GM12892 (cell line): Measurements from ENCODE around the gene ARMH1.
"Not testable (repeated sequence)": the region's sequence is repeated elsewhere in the genome, so short reads cannot be mapped to it uniquely, and the experiment has no call there.

Source experiments
- DNase-seq: peaks from one replicate; pipeline ENCODE4 v3.0.0; 2011; ENCODE audit not compliant: insufficient read length
- FAIRE-seq: peaks from 2 replicates; lab custom pipeline; 2011; peaks lifted over from hg19 to GRCh38; lab: Jason Lieb, UNC
- POLR2A ChIP-seq: IDR thresholded peaks from 2 replicates; pipeline ENCODE4 v1.6.1; 2011; ENCODE audit warnings: low read depth, low read length, control low read depth
- POLR2AphosphoS5 ChIP-seq: IDR thresholded peaks from 2 replicates; pipeline ENCODE4 v1.6.1; 2011; ENCODE audit warnings: low read depth, low read length, control low read depth
- TAF1 ChIP-seq: IDR thresholded peaks from 2 replicates; pipeline ENCODE4 v1.6.1; 2011; ENCODE audit warnings: low read depth, mild to moderate bottlenecking, control low read depth, low read length, borderline replicate concordance

The ARMH1 gene

GRCh38 chr1:44659566-44659965 lies 14.9 kb upstream of the ARMH1 start:
- no peak for DNase-seq
- no peak for FAIRE-seq
- TF ChIP-seq POLR2AphosphoS5: no peak
- TF ChIP-seq POLR2A: no peak
- TF ChIP-seq TAF1: no peak

- DNase-seq: no peak
- FAIRE-seq: no peak
- no peak for TF ChIP-seq POLR2AphosphoS5
- TF ChIP-seq POLR2A: no peak
- TF ChIP-seq TAF1: no peak
Observed at GRCh38 chr1:44660176-44660575, 14.3 kb upstream of the ARMH1 start.

GRCh38 chr1:44661781-44662682 lies 12.5 kb upstream of the ARMH1 start:
- DNase-seq (no peak), FAIRE-seq (no peak)
- TF ChIP-seq POLR2AphosphoS5 (no peak), POLR2A (no peak), TAF1 (no peak)

GRCh38 chr1:44662683-44663030 lies 11.9 kb upstream of the ARMH1 start:
- FAIRE-seq: no peak
- no peak for TF ChIP-seq POLR2AphosphoS5
- no peak for TF ChIP-seq TAF1
- no peak for TF ChIP-seq POLR2A
- no peak for DNase-seq

GRCh38 chr1:44663417-44663816 lies 11.1 kb upstream of the ARMH1 start:
- FAIRE-seq (no peak), DNase-seq (no peak)
- TF ChIP-seq POLR2AphosphoS5: no peak
- TF ChIP-seq TAF1: no peak
- TF ChIP-seq POLR2A: no peak

GRCh38 chr1:44664730-44665370 lies 9.7 kb upstream of the ARMH1 start:
- FAIRE-seq (peak; percentile 92), DNase-seq (no peak)
- TF ChIP-seq TAF1: no peak

- FAIRE-seq, DNase-seq: not testable (repeated sequence)
Observed at GRCh38 chr1:44666719-44667118, 7.8 kb upstream of the ARMH1 start.

GRCh38 chr1:44670751-44671640 lies 3.5 kb upstream of the ARMH1 start:
- TF ChIP-seq TAF1: no peak
- no peak for DNase-seq
- no peak for FAIRE-seq

GRCh38 chr1:44672254-44672955 lies 2.1 kb upstream of the ARMH1 start:
- DNase-seq: no peak
- TF ChIP-seq POLR2A: peak; percentile 33; the same call in 1 of the 2 replicates
- TF ChIP-seq TAF1: no peak
- FAIRE-seq: peak; percentile 89

GRCh38 chr1:44672961-44673674 lies 1.4 kb upstream of the ARMH1 start:
- DNase-seq (no peak), FAIRE-seq (no peak)
- no peak for TF ChIP-seq TAF1
- TF ChIP-seq POLR2A: no peak
- TF ChIP-seq POLR2AphosphoS5: no peak

- TF ChIP-seq POLR2AphosphoS5 (0 out of 2 replicates have a peak, but pooled peaks have one; percentile 14), POLR2A (peak; percentile 9; the same call in 1 of the 2 replicates), TAF1 (no peak)
- FAIRE-seq: no peak
- no peak for DNase-seq
Observed at GRCh38 chr1:44673675-44674112, 820 bp upstream of the ARMH1 start.
